Mesothelial cell of epicardium (in vitro differentiated cells): Measurements from ENCODE around the gene OR5AC2. TPM values are rescaled to one million over a fixed set of nuclear protein-coding genes. Genes with fewer than 3 reads are reported as not detected.

Experiments
- DNase-seq, 2 experiments: peaks; one replicate each; pipeline ENCODE4 v3.0.0; 2021; ENCODE audit warnings: low spot score in 2 of 2; ENCODE audit not compliant: unreplicated experiment in 2 of 2
- H3K27ac Mint-ChIP-seq: 2 replicates; pipeline ENCODE4 v1.8.0; 2021; ENCODE audit warnings: mixed read lengths
- H3K27me3 Mint-ChIP-seq: 2 replicates; pipeline ENCODE4 v1.8.0; 2021; ENCODE audit warnings: low read depth, mixed read lengths
- H3K36me3 Mint-ChIP-seq: 2 replicates; pipeline ENCODE4 v1.8.0; 2021; ENCODE audit warnings: mixed read lengths
- H3K4me1 Mint-ChIP-seq: 2 replicates; pipeline ENCODE4 v1.8.0; 2021; ENCODE audit warnings: mixed read lengths
- H3K4me3 Mint-ChIP-seq: 2 replicates; pipeline ENCODE4 v1.8.0; 2021; ENCODE audit warnings: mild to moderate bottlenecking, moderate library complexity, mixed read lengths
- H3K9me3 Mint-ChIP-seq: 2 replicates; pipeline ENCODE4 v1.8.0; 2021; ENCODE audit warnings: mixed read lengths
- total RNA-seq: library from RNA; stranded (reverse); gene quantifications from 3 replicates; pipeline ENCODE4 v1.2.1, GENCODE V29; 2021
- TF ChIP-seq, protein P1 (sequence below): fragments of 200-600 bp; sonication (generic); IDR thresholded peaks from one replicate; pipeline ENCODE4 v1.5.0; 2021; ENCODE audit warnings: antibody characterized with exemption; ENCODE audit not compliant: unreplicated experiment

The OR5AC2 gene
- total RNA-seq, 1 donor from 2014 or later = not detected

DNA sequence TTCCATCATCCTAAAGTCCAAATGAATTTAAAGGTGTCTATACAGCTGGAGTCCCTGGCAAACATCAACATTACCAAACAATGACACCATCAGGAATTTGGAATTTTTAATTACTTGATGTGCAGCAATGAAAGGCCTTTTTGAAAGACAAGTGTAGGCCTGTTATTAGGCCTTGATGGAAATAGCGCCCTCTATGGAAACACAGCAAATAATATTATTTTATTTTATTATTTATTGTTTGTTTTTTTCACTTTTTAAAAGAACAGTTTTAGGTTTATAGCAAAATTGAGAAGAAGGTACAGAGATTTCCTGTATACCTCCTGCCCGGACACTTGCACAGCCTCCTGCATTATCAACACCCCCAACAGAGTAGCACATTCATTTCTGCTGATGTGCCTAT lies 18.1 kb upstream of the OR5AC2 start:
- no peak overlapping the region for H3K27ac Mint-ChIP-seq
- H3K27me3 Mint-ChIP-seq = no peaks in the 10 kb centered on the region
- H3K9me3 Mint-ChIP-seq = no peaks in the 10 kb centered on the region

DNA sequence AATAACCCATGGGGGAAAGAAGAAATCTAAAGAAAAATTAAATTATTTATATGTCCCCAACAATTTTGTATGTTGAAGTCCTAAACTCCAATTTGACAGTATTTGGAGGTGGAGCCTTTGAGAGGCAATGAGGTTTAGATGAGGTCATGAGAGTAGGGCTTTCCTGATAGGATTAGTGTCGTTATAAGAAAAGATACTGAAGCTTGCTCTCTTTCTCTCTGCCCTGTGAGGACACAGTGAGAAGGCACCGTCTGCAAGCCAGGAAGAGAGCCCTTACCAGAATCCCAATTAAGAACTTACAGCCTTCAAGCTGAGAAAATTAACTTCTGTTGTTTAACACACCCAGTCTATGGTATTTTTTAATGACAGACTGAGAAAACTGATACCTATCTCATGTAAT lies 16.1 kb upstream of the OR5AC2 start:
- TF ChIP-seq, protein P1, sequence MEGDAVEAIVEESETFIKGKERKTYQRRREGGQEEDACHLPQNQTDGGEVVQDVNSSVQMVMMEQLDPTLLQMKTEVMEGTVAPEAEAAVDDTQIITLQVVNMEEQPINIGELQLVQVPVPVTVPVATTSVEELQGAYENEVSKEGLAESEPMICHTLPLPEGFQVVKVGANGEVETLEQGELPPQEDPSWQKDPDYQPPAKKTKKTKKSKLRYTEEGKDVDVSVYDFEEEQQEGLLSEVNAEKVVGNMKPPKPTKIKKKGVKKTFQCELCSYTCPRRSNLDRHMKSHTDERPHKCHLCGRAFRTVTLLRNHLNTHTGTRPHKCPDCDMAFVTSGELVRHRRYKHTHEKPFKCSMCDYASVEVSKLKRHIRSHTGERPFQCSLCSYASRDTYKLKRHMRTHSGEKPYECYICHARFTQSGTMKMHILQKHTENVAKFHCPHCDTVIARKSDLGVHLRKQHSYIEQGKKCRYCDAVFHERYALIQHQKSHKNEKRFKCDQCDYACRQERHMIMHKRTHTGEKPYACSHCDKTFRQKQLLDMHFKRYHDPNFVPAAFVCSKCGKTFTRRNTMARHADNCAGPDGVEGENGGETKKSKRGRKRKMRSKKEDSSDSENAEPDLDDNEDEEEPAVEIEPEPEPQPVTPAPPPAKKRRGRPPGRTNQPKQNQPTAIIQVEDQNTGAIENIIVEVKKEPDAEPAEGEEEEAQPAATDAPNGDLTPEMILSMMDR = no peak
- Mint-ChIP-seq H3K9me3 (no peaks in the 10 kb centered on the region), H3K27ac (no peak overlapping the region), H3K4me1 (peaks cover 7% of the 10 kb centered on the region), H3K27me3 (no peaks in the 10 kb centered on the region), H3K36me3 (no peaks in the 10 kb centered on the region), H3K4me3 (no peak overlapping the region)
- DNase-seq = no peak

More for the DNA sequence above, 18.1 kb upstream of the OR5AC2 start:
- Mint-ChIP-seq H3K36me3 (no peaks in the 10 kb centered on the region), H3K4me1 (peaks cover 7% of the 10 kb centered on the region), H3K4me3 (no peak overlapping the region)
- TF ChIP-seq, protein P1 = peak; percentile 52
- DNase-seq = no peak

DNA sequence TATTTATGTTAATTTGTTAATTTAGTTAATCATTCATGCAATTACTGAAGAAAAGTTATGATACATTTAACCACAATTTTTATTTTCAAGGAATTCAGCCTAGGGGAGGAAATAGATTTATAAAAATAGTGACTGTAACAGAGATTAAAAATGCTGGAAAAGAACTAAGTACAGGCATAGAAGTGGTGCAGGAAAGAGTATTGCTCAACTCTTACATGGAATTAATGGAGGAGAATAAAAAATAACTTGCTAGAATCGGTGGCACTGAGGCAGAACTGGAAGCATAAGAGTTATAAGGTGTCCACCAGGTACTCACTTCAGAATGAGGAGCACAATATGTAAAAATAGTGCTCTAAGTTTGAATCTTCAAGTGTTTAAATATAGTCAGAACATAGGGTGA lies 13.5 kb upstream of the OR5AC2 start:
- TF ChIP-seq, protein P1 = no peak
- Mint-ChIP-seq H3K36me3 (no peaks in the 10 kb centered on the region), H3K4me3 (no peak overlapping the region), H3K4me1 (peaks cover 7% of the 10 kb centered on the region), H3K27ac (no peak overlapping the region), H3K27me3 (no peaks in the 10 kb centered on the region), H3K9me3 (no peaks in the 10 kb centered on the region)
- no peak for DNase-seq

DNA sequence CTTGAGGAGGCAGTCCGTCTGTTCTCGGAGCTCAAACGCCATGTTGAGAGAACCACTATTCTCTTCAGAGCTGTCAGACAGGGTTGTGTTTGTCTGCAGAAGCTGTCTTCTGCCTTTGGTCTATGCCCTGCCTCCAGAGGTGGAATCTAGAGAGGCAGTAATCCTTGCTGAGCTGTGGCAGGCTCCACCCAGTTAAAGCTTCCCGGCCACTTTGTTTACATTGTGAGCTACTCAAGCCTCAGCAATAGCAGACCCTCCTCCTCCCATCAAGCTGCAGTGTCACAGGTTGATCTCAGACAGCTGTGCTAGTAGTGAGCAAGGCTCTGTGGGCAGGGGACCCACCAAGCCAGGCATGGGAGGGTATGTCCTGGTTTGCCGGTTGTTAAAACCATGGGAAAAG lies 8.9 kb downstream of the OR5AC2 start:
- H3K4me3 Mint-ChIP-seq = no peak overlapping the region
- no peak overlapping the region for H3K27ac Mint-ChIP-seq
- no peaks in the 10 kb centered on the region for H3K4me1 Mint-ChIP-seq
- DNase-seq = no peak
- H3K9me3 Mint-ChIP-seq = peaks cover 5% of the 10 kb centered on the region
- H3K27me3 Mint-ChIP-seq = no peaks in the 10 kb centered on the region
- TF ChIP-seq, protein P1 = no peak
- no peaks in the 10 kb centered on the region for H3K36me3 Mint-ChIP-seq

DNA sequence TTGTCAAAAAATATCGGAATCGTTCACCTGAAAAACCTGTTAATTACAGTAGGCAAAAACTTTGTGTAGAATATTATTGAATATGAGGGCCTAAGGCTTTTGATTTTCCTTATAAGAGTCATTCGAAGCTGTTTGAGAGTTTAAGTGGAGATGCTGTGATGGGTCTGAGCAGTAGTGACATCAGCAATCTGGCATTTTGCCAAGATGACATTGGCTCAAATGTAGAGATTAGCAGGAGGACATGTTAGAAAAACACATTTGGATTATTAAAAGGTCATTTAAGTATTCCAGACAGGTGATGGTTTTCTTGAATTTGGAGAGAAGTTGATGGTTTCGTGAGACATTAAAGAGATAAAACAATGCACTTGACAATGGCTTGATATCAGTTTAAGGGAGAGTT lies 12.9 kb downstream of the OR5AC2 start:
- no peak overlapping the region for H3K27ac Mint-ChIP-seq
- H3K4me1 Mint-ChIP-seq = no peaks in the 10 kb centered on the region
- peaks cover 3% of the 10 kb centered on the region for H3K9me3 Mint-ChIP-seq
- H3K36me3 Mint-ChIP-seq = no peaks in the 10 kb centered on the region
- H3K4me3 Mint-ChIP-seq = no peak overlapping the region
- H3K27me3 Mint-ChIP-seq = no peaks in the 10 kb centered on the region
- DNase-seq = no peak
- TF ChIP-seq, protein P1 = no peak

DNA sequence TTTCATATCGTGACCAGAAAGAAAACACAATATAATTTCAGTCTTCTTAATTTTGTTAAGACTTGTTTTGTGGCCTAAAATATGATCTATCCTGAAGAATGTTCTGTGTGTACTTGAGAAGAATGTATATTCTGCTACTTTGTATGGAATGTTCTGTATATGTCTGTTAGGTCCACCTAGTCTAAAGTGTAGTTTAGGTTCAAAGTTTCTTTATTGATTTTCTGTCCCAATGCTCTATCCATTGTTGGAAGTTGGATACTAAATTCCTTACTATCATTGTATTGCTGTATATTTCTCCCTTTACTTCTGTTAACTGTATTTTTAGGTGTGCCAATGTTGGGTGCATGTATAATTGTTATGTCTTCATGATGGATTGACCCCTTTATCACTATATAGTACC lies 21.2 kb downstream of the OR5AC2 start:
- Mint-ChIP-seq H3K9me3 (peaks cover 24% of the 10 kb centered on the region), H3K4me1 (no peaks in the 10 kb centered on the region), H3K27ac (no peak overlapping the region), H3K36me3 (no peaks in the 10 kb centered on the region), H3K4me3 (no peak overlapping the region), H3K27me3 (no peaks in the 10 kb centered on the region)
- TF ChIP-seq, protein P1 = no peak
- no peak for DNase-seq
